Endothelial cell of umbilical vein (primary cell): ENCODE measurements around the gene KCNS3. TPM values are rescaled to one million over a fixed set of nuclear protein-coding genes. Genes with fewer than 3 reads are reported as not detected.

ENCODE experiments used
- BruUV-seq: library from RNA; stranded (reverse); fragments of 400-500 nt; replicated peaks from 2 replicates; lab custom pipeline; 2021; lab: Mats Ljungman, UMichigan
- CTCF ChIA-PET: fragments of 300-600, 350-600 bp; sonication (Branson Sonifier 250); formaldehyde crosslinking; loops from one replicate; lab custom pipeline; 2021; ENCODE audit warnings: antibody characterized with exemption, inconsistent platforms; lab: Charles Lee
- POLR2A ChIA-PET: fragments of 300-600, 350-600 bp; sonication (Branson Sonifier 250); formaldehyde crosslinking; loops from one replicate; lab custom pipeline; 2021; ENCODE audit warnings: antibody characterized with exemption, inconsistent platforms; lab: Charles Lee
- DNase-seq: peaks from one replicate; pipeline ENCODE4 v3.0.0-alpha.2; 2011; ENCODE audit warnings: low read depth, low spot score
- FAIRE-seq: peaks from 2 replicates; lab custom pipeline; 2011; peaks lifted over from hg19 to GRCh38; lab: Jason Lieb, UNC
- H2AFZ ChIP-seq: 2 replicates; pipeline ENCODE4 v1.6.0; 2012; ENCODE audit warnings: low read depth, low read length, control low read depth, inconsistent platforms
- H3K27ac ChIP-seq: 2 replicates; pipeline ENCODE4 v1.5.1; 2011; ENCODE audit warnings: low read depth, mild to moderate bottlenecking, control low read depth, low read length, moderate library complexity; ENCODE audit not compliant: insufficient read depth
- H3K27me3 ChIP-seq, 2 experiments: 2 replicates each; pipeline versions ENCODE4 v1.6.0 to v1.6.1; 2011; ENCODE audit warnings: low read length in 2 of 2, mixed read lengths in 1 of 2; ENCODE audit not compliant: control insufficient read depth in 2 of 2, insufficient read depth in 2 of 2
- H3K36me3 ChIP-seq, 2 experiments: 2 replicates in 1 of 2; 3 replicates in 1 of 2; pipeline ENCODE4 v1.5.1; 2011; ENCODE audit warnings: low read length in 2 of 2, mild to moderate bottlenecking in 1 of 2, moderate library complexity in 1 of 2; ENCODE audit not compliant: control insufficient read depth in 2 of 2, insufficient read depth in 2 of 2; ENCODE audit errors: extremely low read depth in 1 of 2
- H3K4me1 ChIP-seq: 3 replicates; pipeline ENCODE4 v1.5.1; 2011; ENCODE audit warnings: mild to moderate bottlenecking, low read length; ENCODE audit not compliant: control insufficient read depth, insufficient read depth; ENCODE audit errors: extremely low read depth
- H3K4me2 ChIP-seq: 2 replicates; pipeline ENCODE4 v1.6.1; 2011; ENCODE audit warnings: low read length, control low read depth, mixed read lengths; ENCODE audit not compliant: insufficient read depth
- H3K4me3 ChIP-seq, 3 experiments: fragments of 200-600 bp in 1 of 3; sonication (generic), shearing (Covaris generic) in 1 of 3; replicated peaks in 1 of 3; 2 replicates each; pipeline ENCODE4 v1.5.1; 2011 to 2016; ENCODE audit warnings: control low read depth in 3 of 3, low read length in 3 of 3, mild to moderate bottlenecking in 2 of 3, inconsistent platforms in 1 of 3, low read depth in 1 of 3, moderate library complexity in 1 of 3; ENCODE audit not compliant: insufficient read depth in 1 of 3
- H3K79me2 ChIP-seq: 2 replicates; pipeline ENCODE4 v1.6.0; 2012; ENCODE audit warnings: low read length, inconsistent platforms; ENCODE audit not compliant: control insufficient read depth, insufficient read depth
- H3K9ac ChIP-seq: replicated peaks from 2 replicates; pipeline ENCODE3; 2011; ENCODE audit warnings: low read length, control low read depth; ENCODE audit not compliant: insufficient read depth; ENCODE audit errors: extremely low read depth
- H3K9me1 ChIP-seq: replicated peaks from 3 replicates; pipeline ENCODE4 v1.6.0; 2011; ENCODE audit warnings: mild to moderate bottlenecking, low read length; ENCODE audit not compliant: control insufficient read depth, insufficient read depth; ENCODE audit errors: extremely low read depth
- H3K9me3 ChIP-seq: replicated peaks from 2 replicates; pipeline ENCODE4 v1.5.1; 2012; ENCODE audit warnings: low read length, inconsistent platforms; ENCODE audit not compliant: control insufficient read depth, insufficient read depth
- H4K20me1 ChIP-seq: replicated peaks from 2 replicates; pipeline ENCODE3; 2011; ENCODE audit warnings: mild to moderate bottlenecking, low read length; ENCODE audit not compliant: control insufficient read depth, insufficient read depth; ENCODE audit errors: extremely low read depth
- EZH2 ChIP-seq: IDR thresholded peaks from 2 replicates; pipeline ENCODE4 v1.6.1; 2012; ENCODE audit warnings: borderline replicate concordance, low read depth, mild to moderate bottlenecking, moderate library complexity, low read length, inconsistent platforms; ENCODE audit not compliant: severe bottlenecking
- FOS ChIP-seq: IDR thresholded peaks from 2 replicates; pipeline ENCODE4 v1.6.1; 2011; ENCODE audit warnings: mild to moderate bottlenecking, low read length, moderate library complexity, borderline replicate concordance; ENCODE audit not compliant: insufficient read depth
- JUN ChIP-seq: IDR thresholded peaks from 2 replicates; pipeline ENCODE4 v1.6.1; 2011; ENCODE audit warnings: borderline replicate concordance, low read depth; ENCODE audit not compliant: insufficient read length, insufficient read depth
- MYC ChIP-seq: IDR thresholded peaks from one replicate; pipeline ENCODE4 v1.6.1; 2011; ENCODE audit warnings: mild to moderate bottlenecking, low read depth, low read length
- POLR2AphosphoS5 ChIP-seq: IDR thresholded peaks from 2 replicates; pipeline ENCODE4 v1.6.1; 2012; ENCODE audit warnings: low read depth, mild to moderate bottlenecking, control low read depth, low read length, moderate library complexity; ENCODE audit not compliant: insufficient read depth
- dilution Hi-C: fragments of 300-500 bp; cut with MboI; formaldehyde crosslinking; loops from one replicate; pipeline ENCODE4 v1.15.0; 2019; ENCODE audit warnings: low sequenced_read_pairs; ENCODE audit not compliant: extremely low pct_ligation_motif_present
- intact Hi-C: fragments of 100-400 bp; cut with micrococcal nuclease; formaldehyde crosslinking; loops from one replicate; pipeline ENCODE4 v1.10.0; 2022
- polyA plus RNA-seq, 4 experiments: library from polyadenylated mRNA; depleted of rRNA in 3 of 4; stranded (reverse) in 3 of 4; unstranded in 1 of 4; fragments of >200 nt; gene quantifications; 2 replicates each; pipeline versions ENCODE4 v1.2.1 to v1.2.3, GENCODE V29; 2011 to 2012; ENCODE audit warnings: missing spikeins in 1 of 4
- total RNA-seq: library from RNA; stranded (reverse); gene quantifications from 2 replicates; pipeline ENCODE4 v1.2.3, GENCODE V29; 2021
- TF ChIP-seq, protein P1 (sequence below): IDR thresholded peaks from 2 replicates; pipeline ENCODE4 v1.6.1; 2011; ENCODE audit not compliant: insufficient read depth, insufficient read length
- TF ChIP-seq, protein P2 (sequence below), 2 donors: IDR thresholded peaks; 1 replicate in 1 of 2; 2 replicates in 1 of 2; pipeline ENCODE4 v1.5.1; 2011; ENCODE audit warnings: low read length in 2 of 2, mild to moderate bottlenecking in 2 of 2, moderate library complexity in 2 of 2, control low read depth in 1 of 2, inconsistent platforms in 1 of 2, low read depth in 1 of 2; ENCODE audit not compliant: insufficient read depth in 1 of 2; ENCODE audit errors: extremely low read depth in 1 of 2

Gene KCNS3
- total and polyA plus RNA-seq, 2 donors (not counting 3 experiments of a cell fraction or from before 2014, with no cell fraction given), result 0.75 to 2.4 TPM

GRCh38 chr2:17869128-17869527 is 9.3 kb upstream of the KCNS3 start:
- Histone ChIP-seq H3K4me1 (no peaks in the 10 kb centered on the region), H3K4me3 (no peak overlapping the region), H3K9me1 (no peaks in the 10 kb centered on the region), H3K9ac (no peak overlapping the region), H3K27me3 (no peaks in the 10 kb centered on the region), H3K9me3 (no peaks in the 10 kb centered on the region), H2AFZ (no peak overlapping the region), H3K27ac (no peak overlapping the region), H3K36me3 (no peaks in the 10 kb centered on the region), H3K79me2 (no peaks in the 10 kb centered on the region), H4K20me1 (no peaks in the 10 kb centered on the region), H3K4me2 (no peak overlapping the region)
- intact Hi-C loops (no loop called here), dilution Hi-C loops (no loop called here)
- DNase-seq, result no peak
- TF ChIP-seq, protein P1, sequence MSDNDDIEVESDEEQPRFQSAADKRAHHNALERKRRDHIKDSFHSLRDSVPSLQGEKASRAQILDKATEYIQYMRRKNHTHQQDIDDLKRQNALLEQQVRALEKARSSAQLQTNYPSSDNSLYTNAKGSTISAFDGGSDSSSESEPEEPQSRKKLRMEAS, result no peak
- TF ChIP-seq, protein P2, sequence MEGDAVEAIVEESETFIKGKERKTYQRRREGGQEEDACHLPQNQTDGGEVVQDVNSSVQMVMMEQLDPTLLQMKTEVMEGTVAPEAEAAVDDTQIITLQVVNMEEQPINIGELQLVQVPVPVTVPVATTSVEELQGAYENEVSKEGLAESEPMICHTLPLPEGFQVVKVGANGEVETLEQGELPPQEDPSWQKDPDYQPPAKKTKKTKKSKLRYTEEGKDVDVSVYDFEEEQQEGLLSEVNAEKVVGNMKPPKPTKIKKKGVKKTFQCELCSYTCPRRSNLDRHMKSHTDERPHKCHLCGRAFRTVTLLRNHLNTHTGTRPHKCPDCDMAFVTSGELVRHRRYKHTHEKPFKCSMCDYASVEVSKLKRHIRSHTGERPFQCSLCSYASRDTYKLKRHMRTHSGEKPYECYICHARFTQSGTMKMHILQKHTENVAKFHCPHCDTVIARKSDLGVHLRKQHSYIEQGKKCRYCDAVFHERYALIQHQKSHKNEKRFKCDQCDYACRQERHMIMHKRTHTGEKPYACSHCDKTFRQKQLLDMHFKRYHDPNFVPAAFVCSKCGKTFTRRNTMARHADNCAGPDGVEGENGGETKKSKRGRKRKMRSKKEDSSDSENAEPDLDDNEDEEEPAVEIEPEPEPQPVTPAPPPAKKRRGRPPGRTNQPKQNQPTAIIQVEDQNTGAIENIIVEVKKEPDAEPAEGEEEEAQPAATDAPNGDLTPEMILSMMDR (IDR thresholded peaks at IDR 0.05; ENCODE audit: extremely low read depth in 1 of 2, insufficient read depth in 1 of 2, low read depth in 1 of 2, low read length in 2 of 2), result no peak
- TF ChIP-seq EZH2, result no peak
- TF ChIP-seq FOS, result no peak
- TF ChIP-seq MYC, result no peak
- CTCF ChIA-PET, result no interaction called here
- POLR2A ChIA-PET, result no interaction called here
- no TSS peak for BruUV-seq
- no peak for FAIRE-seq

DNA sequence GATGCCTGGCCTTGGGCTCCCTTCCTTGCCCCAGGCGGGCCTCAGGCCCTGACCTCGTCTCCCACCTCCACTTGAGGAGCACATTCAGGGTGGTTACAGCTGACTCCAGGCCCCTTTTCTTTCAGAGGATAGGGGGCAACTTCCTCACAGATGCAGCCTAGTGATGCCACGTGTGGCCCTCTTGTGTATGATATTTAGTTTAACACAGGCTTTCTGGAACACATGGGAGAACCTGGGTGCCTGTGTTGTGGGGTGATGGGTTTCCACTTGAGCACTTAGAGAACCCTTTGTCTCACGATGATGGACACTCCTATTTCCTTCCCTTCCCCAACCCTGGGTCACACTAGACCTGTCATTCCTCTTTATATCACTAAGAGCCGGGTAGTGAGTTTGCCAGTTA is 6.8 kb upstream of the KCNS3 start:
- no peaks in the 10 kb centered on the region for H4K20me1 ChIP-seq
- no TSS peak for BruUV-seq
- H3K4me1 ChIP-seq, result no peaks in the 10 kb centered on the region
- H3K4me3 ChIP-seq, result no peak overlapping the region
- FAIRE-seq (no peak), DNase-seq (no peak)
- no peaks in the 10 kb centered on the region for H3K9me1 ChIP-seq
- H3K4me2 ChIP-seq, result no peak overlapping the region
- no peaks in the 10 kb centered on the region for H3K9me3 ChIP-seq
- ChIA-PET POLR2A (no interaction called here), CTCF (no interaction called here)
- dilution Hi-C loops, result no loop called here
- no peaks in the 10 kb centered on the region for H3K36me3 ChIP-seq
- H3K27me3 ChIP-seq, result peaks cover 4 to 16% of the 10 kb centered on the region in 2 experiments
- intact Hi-C loops, result loop anchor here (10.0 kb wide), 1 partner anchor 433 kb away; no protein-coding TSS in a partner anchor
- TF ChIP-seq POLR2AphosphoS5, result no peak
- no peak for TF ChIP-seq JUN
- no peaks in the 10 kb centered on the region for H3K79me2 ChIP-seq
- H3K9ac ChIP-seq, result no peak overlapping the region
- H3K27ac ChIP-seq, result no peak overlapping the region
- no peak overlapping the region for H2AFZ ChIP-seq
